HEK293 (cell line): ENCODE measurements around the gene ANKRD6.

ENCODE experiments used
- CTCF ChIA-PET: fragments of 350-600 bp; formaldehyde crosslinking; extraction: SDS; loops from one replicate; lab custom pipeline; 2021; ENCODE audit warnings: antibody characterized with exemption; lab: Yijun Ruan, JAX
- POLR2A ChIA-PET: fragments of 300-600 bp; formaldehyde crosslinking; extraction: SDS; loops from one replicate; lab custom pipeline; 2020; ENCODE audit warnings: antibody characterized with exemption, inconsistent platforms; lab: Yijun Ruan, JAX
- H3K27ac ChIP-seq: fragments of 200-500 bp; sonication (Bioruptor generic); 2 replicates; pipeline ENCODE4 v1.5.1; 2014; ENCODE audit warnings: low read depth, low read length, control low read depth, inconsistent platforms; ENCODE audit errors: extremely low read depth
- H3K36me3 ChIP-seq, 2 experiments: fragments of 200-500 bp in 1 of 2; sonication (Bioruptor generic) in 1 of 2; 1 replicate in 1 of 2; 2 replicates in 1 of 2; pipeline ENCODE4 v1.5.1; 2014 to 2017; ENCODE audit warnings: inconsistent platforms in 2 of 2, low read length in 2 of 2; ENCODE audit not compliant: control insufficient read depth in 2 of 2, insufficient read depth in 1 of 2
- H3K4me1 ChIP-seq: fragments of 200-500 bp; sonication (Bioruptor generic); 2 replicates; pipeline ENCODE4 v1.5.1; 2014; ENCODE audit warnings: mild to moderate bottlenecking, low read length, inconsistent platforms; ENCODE audit not compliant: control insufficient read depth, insufficient read depth
- H3K4me3 ChIP-seq: 2 replicates; pipeline ENCODE4 v1.5.1; 2011; ENCODE audit warnings: low read depth, mild to moderate bottlenecking, control low read depth, low read length, moderate library complexity
- H3K9me3 ChIP-seq: fragments of 200-500 bp; sonication (Bioruptor generic); 2 replicates; pipeline ENCODE4 v1.5.1; 2014; ENCODE audit warnings: low read depth, low read length, inconsistent platforms; ENCODE audit not compliant: control insufficient read depth, insufficient read depth
- REPIN1 ChIP-seq: fragments of 450-650 bp; formaldehyde crosslinking; IDR thresholded peaks from 2 replicates; pipeline ENCODE4 v1.5.1; 2017; ENCODE audit warnings: missing biosample characterization, missing genetic modification characterization, low read depth
- YY2 ChIP-seq: fragments of 450-650 bp; formaldehyde crosslinking; IDR thresholded peaks from 2 replicates; pipeline ENCODE4 v1.5.1; 2016; ENCODE audit warnings: missing biosample characterization, missing genetic modification characterization
- ZBTB11 ChIP-seq: fragments of 450-650 bp; formaldehyde crosslinking; conservative IDR thresholded peaks from 2 replicates; pipeline ENCODE4 v1.5.1; 2016; ENCODE audit warnings: low read depth, missing biosample characterization, missing genetic modification characterization
- ZNF341 ChIP-seq: fragments of 450-650 bp; formaldehyde crosslinking; IDR thresholded peaks from 2 replicates; pipeline ENCODE4; 2016; ENCODE audit warnings: low read depth, missing biosample characterization, missing genetic modification characterization
- ZNF350 ChIP-seq: fragments of 450-650 bp; formaldehyde crosslinking; IDR thresholded peaks from 2 replicates; pipeline ENCODE4 v1.5.0; 2017; ENCODE audit warnings: missing biosample characterization, mild to moderate bottlenecking, missing genetic modification characterization
- ZNF362 ChIP-seq: fragments of 450-650 bp; formaldehyde crosslinking; IDR thresholded peaks from 2 replicates; pipeline ENCODE4 v1.5.1; 2016; ENCODE audit warnings: missing biosample characterization, missing genetic modification characterization
- ZNF530 ChIP-seq: fragments of 450-650 bp; formaldehyde crosslinking; IDR thresholded peaks from 2 replicates; pipeline ENCODE4 v1.5.1; 2016; ENCODE audit warnings: low read depth, missing biosample characterization, missing genetic modification characterization
- ZNF580 ChIP-seq: fragments of 450-650 bp; formaldehyde crosslinking; IDR thresholded peaks from 2 replicates; pipeline ENCODE4 v1.5.1; 2016; ENCODE audit warnings: missing biosample characterization, missing genetic modification characterization
- TF ChIP-seq, protein P1 (sequence below): fragments of 450-650 bp; IDR thresholded peaks from 2 replicates; pipeline ENCODE4 v1.5.1; 2018; ENCODE audit warnings: missing biosample characterization, missing genetic modification characterization
- TF ChIP-seq, protein P2 (sequence below): fragments of 450-650 bp; formaldehyde crosslinking; IDR thresholded peaks from 2 replicates; pipeline ENCODE4 v1.5.1; 2017; ENCODE audit warnings: missing biosample characterization, missing genetic modification characterization

Gene ANKRD6

GRCh38 chr6:89566930-89567629 lies 134.1 kb downstream of the ANKRD6 start:
- ChIA-PET POLR2A (interaction anchor here (0.9 kb wide), 1 partner anchor 12 kb away, joined by 5 read pairs; no protein-coding TSS in a partner anchor), CTCF (no interaction called here)
- TF ChIP-seq ZNF580 (tag by site-specific recombination) (no peak), REPIN1 (tag by site-specific recombination) (no peak), YY2 (no peak), ZNF362 (tag by site-specific recombination) (no peak), ZBTB11 (tag by site-specific recombination) (no peak), ZNF341 (peak; percentile 22; the same call in 1 of the 2 replicates), ZNF530 (no peak)
- TF ChIP-seq, protein P1, sequence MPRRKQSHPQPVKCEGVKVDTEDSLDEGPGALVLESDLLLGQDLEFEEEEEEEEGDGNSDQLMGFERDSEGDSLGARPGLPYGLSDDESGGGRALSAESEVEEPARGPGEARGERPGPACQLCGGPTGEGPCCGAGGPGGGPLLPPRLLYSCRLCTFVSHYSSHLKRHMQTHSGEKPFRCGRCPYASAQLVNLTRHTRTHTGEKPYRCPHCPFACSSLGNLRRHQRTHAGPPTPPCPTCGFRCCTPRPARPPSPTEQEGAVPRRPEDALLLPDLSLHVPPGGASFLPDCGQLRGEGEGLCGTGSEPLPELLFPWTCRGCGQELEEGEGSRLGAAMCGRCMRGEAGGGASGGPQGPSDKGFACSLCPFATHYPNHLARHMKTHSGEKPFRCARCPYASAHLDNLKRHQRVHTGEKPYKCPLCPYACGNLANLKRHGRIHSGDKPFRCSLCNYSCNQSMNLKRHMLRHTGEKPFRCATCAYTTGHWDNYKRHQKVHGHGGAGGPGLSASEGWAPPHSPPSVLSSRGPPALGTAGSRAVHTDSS (tag by site-specific recombination): no peak
- TF ChIP-seq, protein P2, sequence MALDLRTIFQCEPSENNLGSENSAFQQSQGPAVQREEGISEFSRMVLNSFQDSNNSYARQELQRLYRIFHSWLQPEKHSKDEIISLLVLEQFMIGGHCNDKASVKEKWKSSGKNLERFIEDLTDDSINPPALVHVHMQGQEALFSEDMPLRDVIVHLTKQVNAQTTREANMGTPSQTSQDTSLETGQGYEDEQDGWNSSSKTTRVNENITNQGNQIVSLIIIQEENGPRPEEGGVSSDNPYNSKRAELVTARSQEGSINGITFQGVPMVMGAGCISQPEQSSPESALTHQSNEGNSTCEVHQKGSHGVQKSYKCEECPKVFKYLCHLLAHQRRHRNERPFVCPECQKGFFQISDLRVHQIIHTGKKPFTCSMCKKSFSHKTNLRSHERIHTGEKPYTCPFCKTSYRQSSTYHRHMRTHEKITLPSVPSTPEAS (tag by site-specific recombination): no peak
- H3K36me3 ChIP-seq: no peaks in the 10 kb centered on the region
- no peak overlapping the region for H3K27ac ChIP-seq
- no peaks in the 10 kb centered on the region for H3K9me3 ChIP-seq
- H3K4me3 ChIP-seq: no peak overlapping the region
- peaks cover 5% of the 10 kb centered on the region; the same call in 1 of the 2 replicates for H3K4me1 ChIP-seq

DNA sequence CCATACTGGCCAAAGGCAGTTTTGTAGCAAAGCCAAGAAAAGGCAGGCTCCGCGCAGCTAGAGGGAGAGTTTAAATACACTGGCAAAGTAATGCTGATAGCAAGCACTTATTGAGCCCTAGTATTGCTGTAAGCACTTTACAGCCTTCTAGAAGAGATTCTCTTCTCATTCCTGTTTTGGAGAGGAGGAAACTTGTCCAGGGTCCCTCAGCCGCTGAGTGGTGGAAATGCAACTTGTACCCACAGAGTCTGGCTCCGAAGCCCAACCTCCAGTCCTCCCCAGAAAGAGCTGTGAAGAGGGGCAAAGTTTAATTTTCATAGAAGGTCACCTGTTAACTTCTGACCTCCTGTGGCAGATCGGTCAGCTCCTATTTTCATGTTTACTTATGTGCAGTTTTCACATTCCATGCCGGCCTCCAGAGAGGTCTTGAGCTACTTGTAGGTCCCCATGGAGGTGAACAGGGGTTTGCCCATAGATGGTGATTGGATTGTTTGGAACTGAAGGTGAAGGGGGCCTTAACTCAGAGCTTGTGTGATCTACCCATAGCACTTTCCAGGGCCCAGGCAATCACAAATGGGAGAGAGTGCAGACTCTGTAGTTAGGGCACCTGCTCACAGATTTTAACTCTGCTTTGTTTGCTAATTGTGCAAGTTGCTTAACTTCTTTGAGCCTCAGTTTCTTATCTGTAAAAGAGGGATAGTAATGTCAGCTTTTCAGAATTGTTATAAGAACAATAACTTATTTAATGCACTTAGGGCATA lies 134.9 kb downstream of the ANKRD6 start:
- TF ChIP-seq ZNF350 (tag by site-specific recombination): no peak
- 0 out of 2 replicates have a peak, but pooled peaks have one; percentile 1 for TF ChIP-seq ZNF341
- Histone ChIP-seq H3K4me1 (peaks cover 5% of the 10 kb centered on the region; the same call in 1 of the 2 replicates), H3K9me3 (no peaks in the 10 kb centered on the region), H3K27ac (no peak overlapping the region), H3K36me3 (no peaks in the 10 kb centered on the region), H3K4me3 (no peak overlapping the region)
- POLR2A ChIA-PET: interaction anchor here (0.7 to 0.9 kb wide), 2 partner anchors 12 to 505 kb away, joined by 3 to 5 read pairs; no protein-coding TSS in a partner anchor
- CTCF ChIA-PET: interaction anchor here (0.6 to 1.1 kb wide), 3 partner anchors 9 to 420 kb away, joined by 3 to 4 read pairs (median 4); no protein-coding TSS in a partner anchor
